Hematopoietic multipotent progenitor cell treated with erythropoietin and hydrocortisone succinate and interleukin-3 and kit ligand, for 15 days (in vitro differentiated cells): ENCODE measurements around the gene LAIR1.
"Not testable (repeated sequence)": the region's sequence is repeated elsewhere in the genome, so short reads cannot be mapped to it uniquely, and the experiment has no call there.

ENCODE experiments used
- DNase-seq: peaks from one replicate; pipeline ENCODE4 v3.0.0-alpha.2; 2015; ENCODE audit warnings: low spot score

LAIR1 gene

DNA sequence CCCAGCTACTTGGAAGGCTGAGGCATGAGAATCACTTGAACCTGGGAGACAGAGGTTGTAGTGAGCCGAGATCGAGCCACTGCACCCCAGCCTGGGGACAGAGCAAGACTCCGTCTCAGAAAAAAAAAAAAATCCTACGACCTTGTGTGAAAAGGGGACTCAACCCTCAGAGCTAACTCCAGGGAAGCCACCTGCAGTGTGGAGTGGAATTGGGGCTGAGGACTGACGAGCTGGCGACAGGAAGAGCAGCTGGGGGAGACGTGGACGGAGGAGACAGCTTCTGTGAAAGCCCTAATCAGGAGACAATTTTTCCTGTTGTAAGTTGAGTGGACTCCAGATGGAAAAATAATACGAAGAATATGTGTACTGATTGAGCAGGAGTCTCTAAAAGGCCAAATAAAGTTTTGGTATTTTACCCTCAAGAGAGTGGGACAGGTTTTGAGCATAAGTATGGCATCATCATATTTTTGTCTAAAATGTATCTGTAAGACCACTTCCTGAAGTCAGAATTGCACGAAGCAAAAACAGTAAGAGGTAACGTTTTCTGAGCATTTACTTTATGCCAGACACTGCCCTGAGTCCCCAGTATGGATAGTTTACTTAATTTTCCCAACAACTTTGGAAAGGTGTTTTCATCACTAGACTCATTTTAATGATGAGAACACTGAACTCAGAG, 12.0 kb upstream of the LAIR1 start:
- DNase-seq: no peak

DNA sequence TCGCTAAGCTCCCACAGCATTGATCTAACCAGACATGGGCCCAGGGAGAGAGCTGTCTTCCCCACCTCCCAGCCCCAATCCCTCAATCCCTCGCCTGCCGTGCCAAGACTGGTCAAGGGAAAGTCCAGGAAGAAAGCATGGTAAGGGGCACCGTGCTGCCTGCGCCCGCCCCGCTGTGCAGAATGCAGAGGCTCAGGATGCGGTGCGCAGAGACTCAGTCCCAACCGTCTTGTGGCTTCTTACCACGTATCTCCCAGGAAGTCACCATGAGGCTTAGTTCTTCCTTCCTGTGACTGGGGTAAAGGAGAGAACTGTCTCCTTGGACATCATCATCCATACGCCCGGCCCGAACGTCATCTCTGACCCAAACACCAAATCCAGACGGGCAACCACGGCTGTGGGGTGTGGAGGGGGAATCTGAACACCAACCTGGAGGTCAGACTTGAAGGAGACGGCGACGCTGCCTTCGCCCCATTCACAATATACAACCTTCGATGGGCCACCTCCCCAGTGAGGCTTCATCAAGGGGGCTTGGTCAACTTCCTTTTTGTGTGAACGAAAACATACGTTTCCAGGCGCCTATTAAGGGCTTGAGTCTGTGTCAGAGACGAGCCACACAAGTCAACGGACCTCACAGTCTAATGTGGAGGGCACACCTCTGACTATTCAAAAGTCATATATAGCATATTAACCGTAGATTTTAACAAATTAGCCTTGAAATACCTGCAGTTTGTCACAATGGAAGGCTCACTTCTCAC, 10.6 kb upstream of the LAIR1 start:
- not testable (repeated sequence) for DNase-seq

DNA sequence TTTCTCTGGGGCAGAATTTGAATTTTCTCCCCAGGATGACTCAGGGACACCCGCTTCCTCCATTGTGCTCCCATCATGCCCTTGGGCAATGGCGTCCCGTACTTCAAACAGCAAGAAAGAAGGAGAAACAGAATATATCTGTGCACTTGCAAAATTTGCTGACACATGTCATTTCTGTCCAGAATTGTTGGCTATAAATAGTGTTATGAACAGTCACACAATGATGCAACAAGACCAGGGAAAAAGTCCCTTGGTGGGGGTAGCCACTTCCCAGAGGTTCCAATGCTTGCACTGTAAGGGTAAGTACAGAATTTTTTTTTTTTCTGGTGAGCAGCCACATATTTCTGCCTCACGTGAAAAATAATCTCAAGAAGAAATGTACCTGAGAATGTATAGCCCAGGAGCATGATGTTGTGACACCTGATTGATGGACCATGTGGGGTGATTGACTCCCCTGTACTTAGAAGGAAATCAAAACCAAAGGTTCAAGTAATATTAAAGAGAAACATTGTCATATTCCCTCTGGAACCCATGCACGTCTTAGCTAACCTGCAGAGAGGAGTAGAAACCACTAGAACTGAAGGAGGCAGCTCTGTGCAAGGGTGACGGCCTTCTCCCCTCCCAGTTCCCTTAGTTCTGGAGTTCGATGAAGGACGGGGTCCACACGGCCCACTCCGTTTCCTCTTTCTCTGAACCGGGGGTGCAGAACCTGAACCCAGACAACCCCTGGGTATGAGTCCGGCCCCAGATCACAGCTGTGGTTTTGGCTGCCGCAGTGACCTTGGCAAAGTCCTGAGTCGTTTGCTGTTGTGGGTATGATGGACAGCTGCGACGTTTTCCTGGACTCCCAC, 9.3 kb upstream of the LAIR1 start:
- DNase-seq: no peak

DNA sequence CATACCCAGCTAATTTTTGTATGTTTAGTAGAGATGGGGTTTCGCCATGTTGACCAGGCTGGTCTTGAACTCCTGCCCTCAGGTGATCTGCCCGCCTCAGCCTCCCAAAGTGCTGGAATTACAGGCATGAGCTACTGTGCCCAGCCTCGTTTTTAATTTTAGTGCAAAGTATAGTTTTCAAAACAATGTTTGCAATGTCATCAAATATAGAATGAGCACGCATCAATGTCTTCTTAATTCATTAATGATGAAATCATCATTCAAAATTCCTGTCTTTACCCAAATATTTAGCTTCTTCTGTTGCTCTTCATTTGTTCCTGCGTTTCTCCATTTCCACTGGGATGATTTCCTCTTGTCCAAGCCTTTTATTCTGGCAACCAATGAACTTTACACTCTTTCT, 6.7 kb upstream of the LAIR1 start:
- not testable (repeated sequence) for DNase-seq

DNA sequence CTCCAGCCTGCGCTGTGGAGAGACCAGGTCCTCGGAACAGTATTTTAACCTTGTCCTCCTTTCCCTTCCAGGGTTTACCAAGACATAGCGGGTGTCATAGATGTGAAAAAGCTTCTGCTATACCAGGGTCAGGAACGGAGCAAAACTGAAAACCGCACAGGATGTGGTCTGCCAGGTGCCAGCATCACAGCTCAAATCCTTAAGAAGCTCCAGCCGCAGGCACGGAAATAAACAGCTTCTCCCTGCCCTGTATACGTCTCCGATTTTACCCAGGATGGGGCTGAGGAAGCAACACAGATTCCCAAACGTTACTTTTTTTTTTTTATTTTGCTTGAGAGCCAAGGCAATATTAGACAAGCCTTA, 5.7 kb upstream of the LAIR1 start:
- not testable (repeated sequence) for DNase-seq

DNA sequence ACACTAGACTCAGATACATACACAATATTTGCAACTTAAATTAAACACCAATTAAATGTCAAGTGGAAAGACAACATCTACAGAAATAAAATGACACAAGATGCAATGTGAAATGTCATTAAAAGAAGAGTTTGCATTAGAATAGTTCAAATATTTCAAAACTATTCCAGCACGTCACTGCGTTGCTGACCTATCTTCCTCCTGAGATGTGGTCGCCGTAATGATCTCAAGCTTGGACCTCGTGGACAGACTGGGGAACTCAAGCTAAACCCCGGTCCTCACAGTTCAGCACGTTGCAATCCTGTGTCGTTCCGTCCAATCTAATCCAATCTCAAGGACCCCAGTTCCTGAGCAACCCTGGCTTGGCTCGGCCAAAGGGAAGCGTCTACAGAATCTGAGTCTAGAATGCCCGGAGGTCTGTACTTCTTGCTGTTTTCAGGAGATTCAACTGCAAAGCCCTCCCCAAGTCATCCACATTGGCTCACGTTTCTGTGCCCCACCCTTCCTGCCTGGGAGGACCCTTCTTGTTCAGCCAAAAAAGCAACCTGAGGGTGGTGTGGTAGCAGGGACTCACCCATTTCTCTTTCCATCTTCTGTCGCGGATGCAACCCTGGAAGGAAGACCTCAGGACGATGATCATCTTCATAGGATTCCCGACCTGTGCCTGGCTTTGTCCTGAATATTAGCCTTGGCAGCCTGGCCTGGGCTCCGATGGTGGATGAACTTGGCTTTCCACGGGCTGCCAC, 5.1 kb upstream of the LAIR1 start:
- not testable (repeated sequence) for DNase-seq

DNA sequence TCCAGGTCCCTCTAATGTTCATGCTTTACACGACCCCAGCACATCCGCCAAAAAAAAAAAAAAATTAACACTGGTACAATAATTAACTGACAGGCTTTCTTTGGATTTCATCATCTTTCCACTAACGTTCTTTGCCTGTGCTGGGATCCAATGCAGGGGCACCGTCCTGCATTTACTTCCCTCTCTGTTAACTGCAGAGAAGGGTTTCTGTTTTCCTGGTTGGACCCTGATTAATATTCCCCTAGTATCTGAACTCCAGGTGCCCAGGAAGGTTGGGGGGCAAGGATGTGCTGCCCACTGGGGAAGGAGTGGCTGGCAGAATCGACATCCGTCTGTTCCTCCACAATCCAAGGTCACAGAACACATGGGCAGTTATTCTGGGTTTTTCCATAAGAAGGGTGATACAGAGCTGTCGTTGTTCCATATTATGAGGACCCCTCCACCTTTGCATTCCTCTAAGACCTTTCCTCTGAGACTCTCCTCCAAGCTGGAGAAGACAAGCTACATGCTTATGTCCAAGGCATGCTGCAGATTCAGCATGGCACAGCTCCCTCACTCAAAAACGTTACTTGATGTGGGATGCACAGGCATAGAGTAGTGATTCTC, 4.5 kb upstream of the LAIR1 start:
- DNase-seq: no peak

DNA sequence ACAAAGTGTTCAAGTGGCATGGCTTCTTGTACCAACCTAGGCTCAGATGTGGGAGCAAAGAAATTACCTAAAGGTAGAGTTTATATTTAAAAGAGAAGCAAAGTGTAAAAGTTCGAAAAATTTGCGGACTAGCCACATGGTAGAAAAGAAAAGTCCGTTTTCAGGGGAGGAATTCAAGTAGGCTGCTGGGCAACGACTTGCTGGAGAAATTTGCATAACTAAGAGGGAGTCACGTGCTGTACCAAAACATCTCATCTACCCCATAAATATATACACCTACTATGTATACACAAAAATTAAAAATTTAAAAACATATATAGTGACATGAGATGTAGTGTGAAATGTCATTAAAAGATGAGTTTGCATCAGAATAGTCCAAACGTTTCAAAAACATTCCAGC, 2.1 kb upstream of the LAIR1 start:
- DNase-seq: no peak

DNA sequence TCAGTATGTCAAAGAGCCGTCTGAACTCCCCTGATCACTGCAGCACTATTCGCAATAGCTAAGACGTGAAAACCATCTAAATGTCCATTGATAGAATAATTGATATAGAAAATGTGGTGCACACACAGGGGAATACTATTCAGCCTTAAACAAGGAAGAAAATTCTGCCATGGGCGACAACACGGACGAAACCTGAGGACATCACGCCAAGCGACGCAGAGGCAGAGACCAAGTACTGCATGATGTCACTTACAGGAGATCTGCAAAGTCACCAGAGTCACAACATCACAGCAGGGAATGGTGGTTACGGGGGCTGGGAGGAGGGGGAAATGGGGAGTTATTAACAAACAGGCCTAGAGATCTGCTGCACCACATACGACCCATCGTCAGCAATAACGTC, 1.1 kb upstream of the LAIR1 start:
- DNase-seq: not testable (repeated sequence)

DNA sequence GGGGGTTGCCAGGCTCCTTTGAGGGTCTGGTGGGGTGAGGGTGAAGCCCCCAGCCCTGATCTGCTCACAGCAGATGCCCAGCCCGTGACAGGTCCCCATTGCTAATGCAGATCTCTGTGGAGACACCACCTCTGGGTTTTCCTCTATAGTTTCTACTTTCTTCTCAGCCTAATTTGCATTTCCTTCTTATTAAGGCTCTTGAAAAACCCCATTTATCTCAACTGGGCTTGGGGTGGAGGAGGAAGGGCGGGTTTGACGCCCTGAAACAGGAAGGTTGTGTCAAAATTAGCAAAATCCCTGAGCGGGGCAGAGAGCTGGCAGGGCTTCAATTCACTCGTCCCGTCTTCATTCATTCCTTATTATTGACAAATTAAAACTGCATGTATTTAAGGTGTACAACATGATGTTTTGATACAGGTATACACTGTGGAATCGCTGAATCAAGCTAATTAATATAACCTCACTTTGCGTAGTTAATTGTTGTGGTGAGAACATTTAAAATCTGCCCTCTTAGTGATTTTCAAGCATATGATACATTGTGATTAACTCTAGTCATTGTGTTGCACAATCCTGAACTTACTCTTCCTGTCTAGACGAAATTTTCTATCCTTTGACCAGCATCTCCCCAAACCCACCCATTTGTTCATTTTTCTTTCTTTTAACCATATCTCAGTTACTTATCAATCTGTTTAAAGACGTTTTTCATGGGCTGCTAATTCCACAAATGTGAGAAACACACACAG, 2.9 kb downstream of the LAIR1 start:
- DNase-seq: not testable (repeated sequence)

DNA sequence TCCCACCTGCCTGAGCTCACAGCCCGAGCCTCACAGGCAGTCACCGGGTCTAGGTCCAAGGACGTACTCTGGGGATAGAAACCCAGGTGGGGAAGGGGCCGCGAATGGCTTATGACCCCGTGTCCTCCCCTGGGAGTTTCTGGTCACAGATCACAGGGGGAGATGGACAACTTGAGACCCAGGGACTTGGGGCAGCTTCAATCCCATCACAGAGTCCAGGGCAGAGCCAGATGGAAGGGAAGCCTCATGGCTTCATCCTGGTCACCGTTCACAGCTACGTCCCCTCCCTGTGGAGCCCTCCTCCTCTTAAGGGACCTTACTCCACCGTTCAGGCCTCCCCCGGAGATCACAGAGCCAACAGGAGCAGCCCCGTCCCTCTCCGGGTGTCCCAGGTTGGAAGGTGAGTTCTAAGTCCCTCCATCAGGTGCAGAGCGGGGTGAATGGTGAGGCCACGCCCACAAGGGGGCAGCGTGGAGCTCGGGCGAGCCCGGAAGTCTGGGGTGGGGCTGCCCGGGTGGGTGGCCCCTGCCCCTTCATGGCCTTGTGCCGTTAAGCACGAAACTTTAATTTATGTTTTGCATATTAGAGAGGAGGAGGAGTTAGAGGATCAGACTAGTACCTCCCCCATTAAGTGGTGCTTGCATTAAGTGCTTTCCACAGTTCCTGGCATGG, 5.4 kb downstream of the LAIR1 start:
- not testable (repeated sequence) for DNase-seq

DNA sequence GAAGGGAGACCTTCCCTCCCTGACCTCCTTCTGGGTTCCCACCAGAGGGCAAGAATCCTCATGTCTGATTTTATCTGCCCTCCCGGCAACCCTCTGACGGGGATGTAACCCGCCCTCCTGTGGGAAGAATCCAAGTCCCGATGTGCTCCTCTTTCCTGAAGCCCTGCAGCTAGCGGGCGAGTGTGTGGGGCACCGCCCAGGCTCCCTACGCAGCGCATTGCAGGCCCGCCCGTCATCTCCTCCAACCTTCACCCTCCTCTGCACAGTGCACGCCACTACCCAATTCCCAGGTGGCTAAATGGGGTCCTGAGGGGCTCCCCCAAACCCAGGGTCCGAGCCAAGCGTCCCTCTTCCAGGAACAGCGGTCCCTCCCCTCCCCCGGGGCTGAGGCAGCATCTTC, 7.3 kb downstream of the LAIR1 start:
- no peak for DNase-seq

DNA sequence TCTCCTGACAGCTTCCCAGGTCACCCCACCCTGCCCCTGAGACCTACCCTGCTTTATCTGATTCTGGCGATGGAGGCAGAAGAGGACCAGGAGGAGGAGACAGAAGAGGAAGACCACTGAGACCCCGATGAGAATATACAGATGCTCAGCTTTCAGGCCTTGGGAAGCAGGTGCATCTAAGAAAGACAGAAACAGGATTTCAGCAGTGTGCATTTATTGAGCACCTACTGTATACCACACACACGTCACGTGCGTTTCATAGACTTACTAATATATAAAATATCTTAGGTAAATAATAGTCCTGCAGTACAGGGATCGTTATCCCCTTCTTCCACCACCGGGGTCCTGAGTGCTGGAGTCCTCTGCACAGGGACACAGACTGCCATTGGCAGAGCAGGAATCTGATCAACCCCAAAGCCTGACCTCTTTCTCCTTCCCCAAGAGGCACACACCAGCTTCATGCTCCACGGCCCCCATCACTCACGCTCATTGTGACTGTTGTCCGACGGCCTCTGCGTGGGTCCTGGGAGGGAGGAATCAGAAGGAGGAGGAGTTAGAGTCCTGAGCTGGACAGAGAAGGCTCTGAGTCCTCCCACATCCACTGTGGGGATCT, 8.2 kb downstream of the LAIR1 start:
- no peak for DNase-seq

DNA sequence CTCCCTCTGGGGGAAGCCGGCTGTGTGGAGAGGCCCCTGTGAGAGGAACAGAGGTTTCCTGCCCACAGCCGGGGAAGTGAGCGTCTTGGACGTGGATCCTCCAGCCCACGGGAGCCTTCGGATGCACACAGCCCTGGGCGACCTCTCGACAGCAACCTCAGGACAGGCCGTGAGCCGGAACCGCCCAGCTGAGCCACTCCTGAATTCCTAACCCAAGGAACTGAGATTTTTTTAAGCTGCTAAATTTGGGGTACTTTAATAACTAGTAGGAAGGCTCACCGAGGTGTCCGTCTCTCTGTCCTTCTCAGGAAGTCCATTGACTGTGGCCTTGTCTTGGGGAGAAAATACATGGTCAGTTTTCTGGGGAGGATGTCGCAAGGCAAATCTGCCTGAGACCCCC, 9.1 kb downstream of the LAIR1 start:
- DNase-seq: no peak

DNA sequence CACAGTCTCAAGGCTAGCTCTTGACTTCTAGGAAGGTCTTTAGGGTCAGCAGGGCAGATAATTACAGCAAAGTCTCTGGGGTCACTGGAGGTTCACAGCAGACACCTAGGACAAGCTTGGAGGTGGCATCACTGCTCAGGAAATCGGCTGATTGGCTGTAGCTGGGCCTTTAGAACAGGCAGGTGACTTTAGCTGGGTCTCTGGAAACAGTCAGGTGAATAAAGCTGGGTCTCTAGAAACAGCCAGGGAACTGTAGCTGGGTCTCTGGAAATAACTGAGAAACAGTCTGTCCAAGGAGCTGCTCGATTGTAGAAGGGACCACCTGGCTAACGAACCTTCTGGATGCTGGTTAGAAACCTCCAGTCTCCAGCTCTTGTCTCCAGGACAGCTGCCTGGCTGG, 10.0 kb downstream of the LAIR1 start:
- no peak for DNase-seq

DNA sequence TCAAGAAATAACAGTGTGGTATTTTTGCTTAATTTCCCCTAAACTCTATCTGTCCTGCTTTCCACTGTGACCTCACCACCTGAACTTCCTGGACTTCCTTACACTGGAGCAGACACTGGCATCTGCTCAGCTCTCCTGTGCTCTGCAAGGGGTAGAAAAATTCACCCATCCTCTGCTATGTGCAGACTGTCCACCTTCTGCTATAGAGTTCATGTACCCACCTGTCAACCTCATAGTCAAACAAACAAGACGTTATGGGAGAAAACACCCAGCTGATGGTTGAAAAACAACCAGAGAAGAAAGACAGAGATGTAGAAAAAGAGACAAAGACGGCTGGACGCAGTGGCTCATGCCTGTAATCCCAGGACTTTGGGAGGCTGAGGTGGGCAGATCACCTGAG, 12.2 kb downstream of the LAIR1 start:
- DNase-seq: no peak

DNA sequence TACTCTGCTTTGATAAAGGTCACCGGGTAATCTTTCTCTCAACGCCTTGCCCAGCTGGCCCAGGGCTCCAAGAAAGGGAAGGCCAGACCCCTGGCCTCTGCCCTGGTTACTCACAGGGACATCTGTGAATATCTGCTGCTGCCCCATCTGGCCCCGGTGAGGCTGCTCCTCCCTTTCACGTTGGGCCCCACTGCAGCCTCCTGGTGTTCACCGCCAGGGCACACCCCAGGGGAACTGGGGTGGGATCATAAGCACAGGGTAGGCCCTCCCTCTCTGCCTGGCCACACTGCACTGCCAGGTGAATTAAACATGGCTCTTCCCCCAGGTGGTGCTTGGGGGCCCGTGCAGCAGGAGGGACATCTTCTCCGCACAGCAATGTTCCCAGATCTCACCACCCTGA, 12.7 kb downstream of the LAIR1 start:
- no peak for DNase-seq

DNA sequence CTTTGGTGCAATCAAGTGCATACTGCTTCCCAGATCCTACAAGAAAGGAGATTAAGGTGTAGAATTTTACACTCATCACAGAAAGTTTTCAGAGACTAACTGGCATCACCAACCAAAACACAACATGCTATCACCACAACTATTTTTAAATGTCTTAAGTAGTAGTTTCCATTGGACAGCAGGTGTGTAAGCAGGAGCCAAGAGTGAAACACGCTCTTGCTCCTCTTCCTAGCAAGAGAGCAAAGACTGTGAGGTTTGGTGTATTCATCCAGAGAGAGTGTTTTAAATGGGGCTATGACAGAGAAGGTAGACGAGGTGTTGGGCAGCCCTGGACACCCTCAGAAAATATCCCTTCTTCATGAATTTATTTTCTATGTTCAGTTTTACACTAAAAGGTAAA, 13.3 kb downstream of the LAIR1 start:
- DNase-seq: no peak

DNA sequence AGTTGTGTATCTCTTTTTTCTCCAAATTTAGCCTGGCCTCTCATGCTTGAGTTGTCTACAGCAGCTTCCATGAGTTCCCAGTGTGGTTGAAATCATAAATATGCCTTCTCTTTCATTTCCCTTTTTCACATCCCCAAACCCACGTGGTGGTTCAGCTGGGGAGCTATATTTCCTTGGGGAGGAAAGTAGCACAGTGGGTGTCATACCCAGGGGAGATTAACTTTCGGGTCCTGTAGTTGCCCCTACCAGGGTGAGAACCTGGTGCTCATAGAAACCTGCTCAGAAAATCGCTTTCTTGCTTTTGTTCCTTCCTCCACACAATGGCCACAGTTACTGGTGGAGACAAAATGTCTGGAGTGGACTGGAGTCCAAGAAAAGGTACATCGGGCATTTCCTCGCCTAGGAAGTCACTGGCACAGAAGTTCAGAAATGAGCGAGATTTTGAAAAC, 18.8 kb downstream of the LAIR1 start:
- no peak for DNase-seq

DNA sequence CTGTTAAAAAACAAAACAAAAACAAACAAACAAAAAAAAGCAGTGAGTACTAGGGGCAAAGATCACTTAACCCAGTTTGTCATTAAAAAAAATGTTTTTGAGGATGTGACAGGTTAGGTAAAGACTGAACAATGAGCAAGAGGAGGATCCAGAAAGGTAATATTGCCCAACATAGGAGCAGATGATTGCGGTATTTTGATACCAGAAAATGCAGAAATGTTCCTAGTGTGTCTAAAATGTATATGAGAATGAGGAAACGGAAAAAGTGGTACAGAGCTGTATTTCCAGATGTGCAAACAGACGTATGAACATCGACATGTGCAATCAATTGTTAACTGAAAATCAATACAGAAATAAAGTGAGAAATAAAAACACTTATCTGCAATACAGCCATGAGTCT, 20.9 kb downstream of the LAIR1 start:
- no peak for DNase-seq
